ENCODE results near the gene INSIG2.

- TF ChIP-seq CTCF (IDR thresholded peaks at IDR 0.05; ENCODE audit: low read length) (no peak), EZH2 (IDR thresholded peaks at IDR 0.05; ENCODE audit: borderline replicate concordance, low read length) (no peak)
Observed at GRCh38 chr2:118044854-118045253, 43.4 kb upstream of the INSIG2 start.
